ENCODE measurements around the gene HOXD10. TPM values are rescaled to one million over a fixed set of nuclear protein-coding genes. Genes with fewer than 3 reads are reported as not detected.
A peak's percentile ranks its signal among the peaks of the same experiment; 100 is the strongest.

Gene HOXD10
- total and polyA plus RNA-seq, 2 of the 13 experiments (the other 11 are each of a cell fraction or from before 2014, with no cell fraction given) = not detected

DNA sequence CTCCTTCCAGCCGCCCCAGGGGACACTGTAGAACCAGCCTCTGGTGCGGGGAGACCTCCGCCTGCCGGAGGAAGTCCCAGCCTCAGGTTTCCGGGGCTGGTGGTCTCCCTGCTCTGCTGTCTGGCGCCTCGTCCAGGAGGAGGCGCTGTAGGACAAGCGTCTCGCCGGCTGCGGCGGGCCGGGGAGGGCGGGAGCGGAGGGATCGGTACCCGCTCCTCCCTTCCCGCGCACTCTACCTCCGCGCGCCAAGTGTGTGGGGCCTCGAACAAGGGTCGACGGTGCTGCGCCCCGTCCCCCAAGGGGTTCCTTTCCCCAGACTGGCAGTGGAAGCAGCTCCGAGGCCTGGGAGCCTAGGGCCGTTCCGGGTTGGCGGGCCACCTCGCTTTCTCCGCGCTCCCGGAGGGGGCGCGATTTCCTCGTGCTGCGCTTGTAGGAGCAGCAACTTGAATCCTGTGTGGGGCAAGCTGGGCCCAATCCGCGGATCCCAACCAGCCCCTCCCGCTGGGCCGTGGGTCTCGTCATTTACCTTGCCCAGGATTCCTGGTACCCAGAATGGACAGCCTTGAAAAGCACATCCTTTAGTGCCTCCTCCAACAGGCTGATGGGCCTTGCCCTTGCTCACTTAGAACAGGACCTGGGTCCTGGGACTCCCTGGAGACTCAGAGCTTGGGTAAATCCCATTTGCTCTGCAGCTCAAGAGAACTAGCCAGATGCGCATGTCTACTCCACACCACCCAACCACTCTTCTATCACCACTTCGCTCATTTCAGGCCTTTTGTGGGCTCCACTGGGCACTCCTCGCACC, 24.1 kb downstream of the HOXD10 start (continued):
- TF ChIP-seq, protein P1, sequence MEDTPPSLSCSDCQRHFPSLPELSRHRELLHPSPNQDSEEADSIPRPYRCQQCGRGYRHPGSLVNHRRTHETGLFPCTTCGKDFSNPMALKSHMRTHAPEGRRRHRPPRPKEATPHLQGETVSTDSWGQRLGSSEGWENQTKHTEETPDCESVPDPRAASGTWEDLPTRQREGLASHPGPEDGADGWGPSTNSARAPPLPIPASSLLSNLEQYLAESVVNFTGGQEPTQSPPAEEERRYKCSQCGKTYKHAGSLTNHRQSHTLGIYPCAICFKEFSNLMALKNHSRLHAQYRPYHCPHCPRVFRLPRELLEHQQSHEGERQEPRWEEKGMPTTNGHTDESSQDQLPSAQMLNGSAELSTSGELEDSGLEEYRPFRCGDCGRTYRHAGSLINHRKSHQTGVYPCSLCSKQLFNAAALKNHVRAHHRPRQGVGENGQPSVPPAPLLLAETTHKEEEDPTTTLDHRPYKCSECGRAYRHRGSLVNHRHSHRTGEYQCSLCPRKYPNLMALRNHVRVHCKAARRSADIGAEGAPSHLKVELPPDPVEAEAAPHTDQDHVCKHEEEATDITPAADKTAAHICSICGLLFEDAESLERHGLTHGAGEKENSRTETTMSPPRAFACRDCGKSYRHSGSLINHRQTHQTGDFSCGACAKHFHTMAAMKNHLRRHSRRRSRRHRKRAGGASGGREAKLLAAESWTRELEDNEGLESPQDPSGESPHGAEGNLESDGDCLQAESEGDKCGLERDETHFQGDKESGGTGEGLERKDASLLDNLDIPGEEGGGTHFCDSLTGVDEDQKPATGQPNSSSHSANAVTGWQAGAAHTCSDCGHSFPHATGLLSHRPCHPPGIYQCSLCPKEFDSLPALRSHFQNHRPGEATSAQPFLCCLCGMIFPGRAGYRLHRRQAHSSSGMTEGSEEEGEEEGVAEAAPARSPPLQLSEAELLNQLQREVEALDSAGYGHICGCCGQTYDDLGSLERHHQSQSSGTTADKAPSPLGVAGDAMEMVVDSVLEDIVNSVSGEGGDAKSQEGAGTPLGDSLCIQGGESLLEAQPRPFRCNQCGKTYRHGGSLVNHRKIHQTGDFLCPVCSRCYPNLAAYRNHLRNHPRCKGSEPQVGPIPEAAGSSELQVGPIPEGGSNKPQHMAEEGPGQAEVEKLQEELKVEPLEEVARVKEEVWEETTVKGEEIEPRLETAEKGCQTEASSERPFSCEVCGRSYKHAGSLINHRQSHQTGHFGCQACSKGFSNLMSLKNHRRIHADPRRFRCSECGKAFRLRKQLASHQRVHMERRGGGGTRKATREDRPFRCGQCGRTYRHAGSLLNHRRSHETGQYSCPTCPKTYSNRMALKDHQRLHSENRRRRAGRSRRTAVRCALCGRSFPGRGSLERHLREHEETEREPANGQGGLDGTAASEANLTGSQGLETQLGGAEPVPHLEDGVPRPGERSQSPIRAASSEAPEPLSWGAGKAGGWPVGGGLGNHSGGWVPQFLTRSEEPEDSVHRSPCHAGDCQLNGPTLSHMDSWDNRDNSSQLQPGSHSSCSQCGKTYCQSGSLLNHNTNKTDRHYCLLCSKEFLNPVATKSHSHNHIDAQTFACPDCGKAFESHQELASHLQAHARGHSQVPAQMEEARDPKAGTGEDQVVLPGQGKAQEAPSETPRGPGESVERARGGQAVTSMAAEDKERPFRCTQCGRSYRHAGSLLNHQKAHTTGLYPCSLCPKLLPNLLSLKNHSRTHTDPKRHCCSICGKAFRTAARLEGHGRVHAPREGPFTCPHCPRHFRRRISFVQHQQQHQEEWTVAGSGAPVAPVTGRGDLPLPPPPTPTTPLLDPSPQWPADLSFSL (CRISPR knock-in tag; IDR thresholded peaks at IDR 0.05) = no peak
- TF ChIP-seq ZNF652 (CRISPR knock-in tag; IDR thresholded peaks at IDR 0.05; ENCODE audit: borderline replicate concordance, low read depth) (no peak), MED8 (CRISPR knock-in tag; IDR thresholded peaks at IDR 0.05; ENCODE audit: insufficient replicate concordance) (no peak), MYC (CRISPR knock-in tag; IDR thresholded peaks at IDR 0.05; ENCODE audit: borderline replicate concordance) (peak; percentile 58; the same call in 1 of the 2 replicates), LCORL (IDR thresholded peaks at IDR 0.05) (no peak), LCORL (CRISPR knock-in tag; IDR thresholded peaks at IDR 0.05) (peak; percentile 45; the same call in 1 of the 2 replicates), SRSF1 (optimal IDR thresholded peaks at IDR 0.05; ENCODE audit: low read depth, low read length) (peak; percentile 59), NKX3-1 (CRISPR knock-in tag; IDR thresholded peaks at IDR 0.05) (no peak), ZNF879 (CRISPR knock-in tag; IDR thresholded peaks at IDR 0.05) (0 out of 2 replicates have a peak, but pooled peaks have one; percentile 81), ZBTB3 (CRISPR knock-in tag; IDR thresholded peaks at IDR 0.05; ENCODE audit: borderline replicate concordance, low read depth) (no peak), ZFP37 (CRISPR knock-in tag; IDR thresholded peaks at IDR 0.05; ENCODE audit: borderline replicate concordance) (no peak), MAZ (IDR thresholded peaks at IDR 0.05; ENCODE audit: borderline replicate concordance, low read depth, low read length) (peak; percentile 89), MAZ (CRISPR knock-in tag; IDR thresholded peaks at IDR 0.05; ENCODE audit: low read depth) (peak; percentile 96), HOXA7 (CRISPR knock-in tag; IDR thresholded peaks at IDR 0.05) (no peak)
- TF ChIP-seq, protein P2, sequence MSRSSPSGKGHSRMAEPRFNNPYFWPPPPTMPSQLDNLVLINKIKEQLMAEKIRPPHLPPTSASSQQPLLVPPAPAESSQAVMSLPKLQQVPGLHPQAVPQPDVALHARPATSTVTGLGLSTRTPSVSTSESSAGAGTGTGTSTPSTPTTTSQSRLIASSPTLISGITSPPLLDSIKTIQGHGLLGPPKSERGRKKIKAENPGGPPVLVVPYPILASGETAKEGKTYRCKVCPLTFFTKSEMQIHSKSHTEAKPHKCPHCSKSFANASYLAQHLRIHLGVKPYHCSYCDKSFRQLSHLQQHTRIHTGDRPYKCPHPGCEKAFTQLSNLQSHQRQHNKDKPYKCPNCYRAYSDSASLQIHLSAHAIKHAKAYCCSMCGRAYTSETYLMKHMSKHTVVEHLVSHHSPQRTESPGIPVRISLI (CRISPR knock-in tag; IDR thresholded peaks at IDR 0.05; ENCODE audit: borderline replicate concordance) = no peak
- TF ChIP-seq, protein P3, sequence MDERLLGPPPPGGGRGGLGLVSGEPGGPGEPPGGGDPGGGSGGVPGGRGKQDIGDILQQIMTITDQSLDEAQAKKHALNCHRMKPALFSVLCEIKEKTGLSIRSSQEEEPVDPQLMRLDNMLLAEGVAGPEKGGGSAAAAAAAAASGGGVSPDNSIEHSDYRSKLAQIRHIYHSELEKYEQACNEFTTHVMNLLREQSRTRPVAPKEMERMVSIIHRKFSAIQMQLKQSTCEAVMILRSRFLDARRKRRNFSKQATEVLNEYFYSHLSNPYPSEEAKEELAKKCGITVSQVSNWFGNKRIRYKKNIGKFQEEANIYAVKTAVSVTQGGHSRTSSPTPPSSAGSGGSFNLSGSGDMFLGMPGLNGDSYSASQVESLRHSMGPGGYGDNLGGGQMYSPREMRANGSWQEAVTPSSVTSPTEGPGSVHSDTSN (CRISPR knock-in tag; IDR thresholded peaks at IDR 0.05) = no peak
- TF ChIP-seq, protein P4, sequence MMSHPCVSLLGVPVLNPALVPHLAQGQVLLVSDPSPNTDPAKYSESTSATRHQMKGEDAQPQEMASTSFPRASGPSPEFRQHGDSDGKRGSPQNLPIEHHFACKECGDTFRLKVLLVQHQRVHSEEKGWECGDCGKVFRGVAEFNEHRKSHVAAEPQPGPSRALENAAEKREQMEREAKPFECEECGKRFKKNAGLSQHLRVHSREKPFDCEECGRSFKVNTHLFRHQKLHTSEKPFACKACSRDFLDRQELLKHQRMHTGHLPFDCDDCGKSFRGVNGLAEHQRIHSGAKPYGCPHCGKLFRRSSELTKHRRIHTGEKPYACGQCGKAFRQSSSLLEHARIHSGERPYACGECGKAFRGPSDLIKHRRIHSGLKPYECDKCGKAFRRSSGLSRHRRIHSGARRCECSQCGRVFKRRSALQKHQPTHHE (CRISPR knock-in tag; IDR thresholded peaks at IDR 0.05; ENCODE audit: borderline replicate concordance) = no peak; the same call in 1 of the 2 replicates
- TF ChIP-seq, protein P5, sequence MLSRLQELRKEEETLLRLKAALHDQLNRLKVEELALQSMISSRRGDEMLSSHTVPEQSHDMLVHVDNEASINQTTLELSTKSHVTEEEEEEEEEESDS (CRISPR knock-in tag; IDR thresholded peaks at IDR 0.05; ENCODE audit: borderline replicate concordance) = no peak

All from HepG2 (cell line).